ENCODE data around the gene PPP1R3F. TPM values are rescaled to one million over a fixed set of nuclear protein-coding genes. Genes with fewer than 3 reads are reported as not detected.

The PPP1R3F gene
- total and polyA plus RNA-seq, 11 donors = 13.9 to 31.7 (median 22.6) TPM

GRCh38 chrX:49251325-49251724, 18.3 kb upstream of the PPP1R3F start:
- 82 to 94% (median 90%) methylated on average over 11 to 13 of the region's 13 CpGs for WGBS, 4 donors
- Histone ChIP-seq H3K4me1 (no peaks in the 10 kb centered on the region), H3K36me3 (peaks cover 0 to 23% (median 1%) of the 10 kb centered on the region in 9 donors), H3K27me3 (no peaks in the 10 kb centered on the region), H3K27ac (no peak overlapping the region), H3K4me3 (no peak overlapping the region), H3K9me3 (no peaks in the 10 kb centered on the region)
- DNase-seq = no peak
- TF ChIP-seq POLR2A (IDR thresholded peaks at IDR 0.05) = no peak
- TF ChIP-seq, protein P1, sequence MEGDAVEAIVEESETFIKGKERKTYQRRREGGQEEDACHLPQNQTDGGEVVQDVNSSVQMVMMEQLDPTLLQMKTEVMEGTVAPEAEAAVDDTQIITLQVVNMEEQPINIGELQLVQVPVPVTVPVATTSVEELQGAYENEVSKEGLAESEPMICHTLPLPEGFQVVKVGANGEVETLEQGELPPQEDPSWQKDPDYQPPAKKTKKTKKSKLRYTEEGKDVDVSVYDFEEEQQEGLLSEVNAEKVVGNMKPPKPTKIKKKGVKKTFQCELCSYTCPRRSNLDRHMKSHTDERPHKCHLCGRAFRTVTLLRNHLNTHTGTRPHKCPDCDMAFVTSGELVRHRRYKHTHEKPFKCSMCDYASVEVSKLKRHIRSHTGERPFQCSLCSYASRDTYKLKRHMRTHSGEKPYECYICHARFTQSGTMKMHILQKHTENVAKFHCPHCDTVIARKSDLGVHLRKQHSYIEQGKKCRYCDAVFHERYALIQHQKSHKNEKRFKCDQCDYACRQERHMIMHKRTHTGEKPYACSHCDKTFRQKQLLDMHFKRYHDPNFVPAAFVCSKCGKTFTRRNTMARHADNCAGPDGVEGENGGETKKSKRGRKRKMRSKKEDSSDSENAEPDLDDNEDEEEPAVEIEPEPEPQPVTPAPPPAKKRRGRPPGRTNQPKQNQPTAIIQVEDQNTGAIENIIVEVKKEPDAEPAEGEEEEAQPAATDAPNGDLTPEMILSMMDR (IDR thresholded peaks at IDR 0.05) = no peak
- no peak for ATAC-seq
- intact Hi-C loops (cut with DNase I) = no loop called here

DNA sequence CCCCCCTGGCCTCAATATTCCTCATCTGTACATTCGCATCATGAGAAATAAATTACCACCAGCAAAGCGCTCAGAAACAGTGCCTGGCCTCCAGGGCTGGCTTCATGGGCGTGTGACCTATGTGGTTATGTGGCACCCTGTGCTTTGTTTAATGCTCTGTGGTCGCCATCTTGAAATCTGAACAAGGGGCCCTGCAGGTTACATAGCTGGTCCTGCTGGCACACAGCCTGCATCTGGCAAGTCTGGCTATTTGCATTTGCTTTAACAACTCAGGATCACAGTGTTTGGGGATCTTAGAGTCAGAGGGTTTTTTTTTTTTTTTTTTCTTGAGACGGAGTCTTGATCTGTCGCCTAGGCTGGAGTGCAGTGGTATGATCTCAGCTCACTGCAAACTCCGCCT, 15.0 kb upstream of the PPP1R3F start:
- WGBS, 4 donors = 81 to 97% (median 90%) methylated on average over 7 of the region's 7 CpGs
- intact Hi-C loops (cut with DNase I) = no loop called here
- TF ChIP-seq, protein P1 (IDR thresholded peaks at IDR 0.05) = no peak
- no peak for TF ChIP-seq POLR2A (IDR thresholded peaks at IDR 0.05)
- H3K9me3 ChIP-seq = no peaks in the 10 kb centered on the region
- H3K27ac ChIP-seq = no peak overlapping the region
- H3K27me3 ChIP-seq = peaks cover 0 to 6% (median 0%) of the 10 kb centered on the region in 9 donors
- no peaks in the 10 kb centered on the region for H3K4me1 ChIP-seq
- DNase-seq (no peak), ATAC-seq (no peak)
- H3K4me3 ChIP-seq = no peak overlapping the region
- H3K36me3 ChIP-seq = peaks cover 0 to 7% (median 0%) of the 10 kb centered on the region in 9 donors

GRCh38 chrX:49256268-49256995, 13.2 kb upstream of the PPP1R3F start:
- Histone ChIP-seq H3K27ac (no peak overlapping the region), H3K9me3 (no peaks in the 10 kb centered on the region), H3K4me3 (no peak overlapping the region), H3K36me3 (no peaks in the 10 kb centered on the region), H3K27me3 (peaks cover 0 to 6% (median 0%) of the 10 kb centered on the region in 9 donors), H3K4me1 (no peaks in the 10 kb centered on the region)
- ATAC-seq (no peak), DNase-seq (no peak)
- no peak for TF ChIP-seq POLR2A (IDR thresholded peaks at IDR 0.05)
- TF ChIP-seq, protein P1 (IDR thresholded peaks at IDR 0.05) = no peak
- intact Hi-C loops (cut with DNase I) = no loop called here
- 65 to 87% (median 79%) methylated on average over 7 to 9 of the region's 9 CpGs for WGBS, 4 donors

- Histone ChIP-seq H3K27ac (no peak overlapping the region), H3K4me3 (no peak overlapping the region), H3K9me3 (no peaks in the 10 kb centered on the region), H3K36me3 (no peaks in the 10 kb centered on the region), H3K27me3 (peaks cover 0 to 13% (median 0%) of the 10 kb centered on the region in 9 donors), H3K4me1 (no peaks in the 10 kb centered on the region)
- no peak for DNase-seq
- TF ChIP-seq, protein P1 (IDR thresholded peaks at IDR 0.05) = no peak
- TF ChIP-seq POLR2A (IDR thresholded peaks at IDR 0.05) = no peak
- intact Hi-C loops (cut with DNase I) = no loop called here
- 56 to 85% (median 72%) methylated on average over 7 to 14 of the region's 14 CpGs for WGBS, 4 donors
- ATAC-seq = no peak
Measured at GRCh38 chrX:49257074-49257790, 12.4 kb upstream of the PPP1R3F start.
